ENCODE results near the gene AGRP. TPM values are rescaled to one million over a fixed set of nuclear protein-coding genes. Genes with fewer than 3 reads are reported as not detected.

The AGRP gene
- total and polyA plus RNA-seq, 2 of the 4 experiments (the other 2 are of a cell fraction), result not detected

- BruUV-seq (replicated peaks), result no TSS peak
- TF ChIP-seq CHD1 (IDR thresholded peaks at IDR 0.05; ENCODE audit: low read depth, low read length) (no peak), MAFK (IDR thresholded peaks at IDR 0.05; ENCODE audit: low read depth, low read length) (no peak), POLR2A (IDR thresholded peaks at IDR 0.05; ENCODE audit: low read depth, low read length) (no peak), NFE2L2 (IDR thresholded peaks at IDR 0.05; ENCODE audit: low read depth, low read length) (no peak), CEBPB (IDR thresholded peaks at IDR 0.05; ENCODE audit: low read depth, low read length) (no peak), BHLHE40 (IDR thresholded peaks at IDR 0.05; ENCODE audit: low read depth, low read length) (peak; percentile 24; the same call in 1 of the 2 replicates), RCOR1 (IDR thresholded peaks at IDR 0.05; ENCODE audit: insufficient replicate concordance, low read length) (no peak)
- TF ChIP-seq, protein P1, sequence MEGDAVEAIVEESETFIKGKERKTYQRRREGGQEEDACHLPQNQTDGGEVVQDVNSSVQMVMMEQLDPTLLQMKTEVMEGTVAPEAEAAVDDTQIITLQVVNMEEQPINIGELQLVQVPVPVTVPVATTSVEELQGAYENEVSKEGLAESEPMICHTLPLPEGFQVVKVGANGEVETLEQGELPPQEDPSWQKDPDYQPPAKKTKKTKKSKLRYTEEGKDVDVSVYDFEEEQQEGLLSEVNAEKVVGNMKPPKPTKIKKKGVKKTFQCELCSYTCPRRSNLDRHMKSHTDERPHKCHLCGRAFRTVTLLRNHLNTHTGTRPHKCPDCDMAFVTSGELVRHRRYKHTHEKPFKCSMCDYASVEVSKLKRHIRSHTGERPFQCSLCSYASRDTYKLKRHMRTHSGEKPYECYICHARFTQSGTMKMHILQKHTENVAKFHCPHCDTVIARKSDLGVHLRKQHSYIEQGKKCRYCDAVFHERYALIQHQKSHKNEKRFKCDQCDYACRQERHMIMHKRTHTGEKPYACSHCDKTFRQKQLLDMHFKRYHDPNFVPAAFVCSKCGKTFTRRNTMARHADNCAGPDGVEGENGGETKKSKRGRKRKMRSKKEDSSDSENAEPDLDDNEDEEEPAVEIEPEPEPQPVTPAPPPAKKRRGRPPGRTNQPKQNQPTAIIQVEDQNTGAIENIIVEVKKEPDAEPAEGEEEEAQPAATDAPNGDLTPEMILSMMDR (conservative IDR thresholded peaks at IDR 0.05; ENCODE audit: low read depth, low read length), result no peak
- Histone ChIP-seq H4K5ac (ENCODE audit: low read depth, low read length) (no peak overlapping the region), H4K91ac (ENCODE audit: insufficient read depth, low read depth, low read length) (no peak overlapping the region), H4K20me1 (ENCODE audit: insufficient read depth, low read length) (peaks cover 12% of the 10 kb centered on the region), H3K4me1 (ENCODE audit: control insufficient read depth, insufficient read depth, low read length) (peaks cover 13% of the 10 kb centered on the region), H2BK20ac (ENCODE audit: low read depth, low read length) (no peak overlapping the region), H3K56ac (ENCODE audit: extremely low read depth, insufficient read depth, low read length) (no peak overlapping the region), H2AFZ (replicated peaks; ENCODE audit: low read length, poor library complexity) (no peak overlapping the region), H2BK120ac (ENCODE audit: low read depth, low read length) (no peak overlapping the region; the same call in 1 of the 2 replicates), H3K4me2 (ENCODE audit: low read depth, low read length) (no peak overlapping the region), H2AK5ac (ENCODE audit: low read depth, low read length) (peak overlapping the region; percentile 51; the same call in 1 of the 2 replicates), H3K23ac (ENCODE audit: low read depth, low read length) (no peak overlapping the region), H2BK15ac (ENCODE audit: low read depth, low read length) (no peak overlapping the region), H3K4ac (ENCODE audit: low read depth, low read length) (peak overlapping the region; percentile 7; the same call in 1 of the 2 replicates), H2BK5ac (ENCODE audit: low read depth, low read length, poor library complexity, severe bottlenecking) (no peak overlapping the region), H3K4me3 (ENCODE audit: insufficient read depth, low read depth, low read length) (no peak overlapping the region), H3K18ac (ENCODE audit: low read depth, low read length) (no peak overlapping the region), H3K27ac (ENCODE audit: insufficient read depth, low read length) (no peak overlapping the region), H3K36me3 (ENCODE audit: control insufficient read depth, insufficient read depth, low read length) (no peaks in the 10 kb centered on the region), H4K8ac (ENCODE audit: low read depth in 2 of 2, low read length in 2 of 2) (no peak overlapping the region), H3K27me3 (ENCODE audit: control insufficient read depth, insufficient read depth, low read length) (no peaks in the 10 kb centered on the region), H3K9me1 (ENCODE audit: insufficient read depth, low read length) (peaks cover 8% of the 10 kb centered on the region), H3K9me3 (ENCODE audit: control insufficient read depth, insufficient read depth, low read length) (no peaks in the 10 kb centered on the region), H3K9ac (ENCODE audit: low read depth, low read length) (no peak overlapping the region), H2AK9ac (replicated peaks; ENCODE audit: low read depth, low read length, poor library complexity) (peak overlapping the region; percentile 58), H3K79me1 (ENCODE audit: low read depth in 1 of 2, low read length in 2 of 2) (peaks cover 17 to 19% of the 10 kb centered on the region in 2 experiments; a peak in 3 of 4 replicates), H3K14ac (replicated peaks; ENCODE audit: low read depth, low read length) (peak overlapping the region; percentile 19; the same call in 1 of the 2 replicates)
- WGBS, 2 experiments (ENCODE audit: extremely low coverage in 2 of 2, insufficient read length in 1 of 2), result no CpG with 5 or more reads among the region's 3 CpGs
- POLR2A ChIA-PET (ENCODE audit: unreplicated experiment), result no interaction called here
- in situ Hi-C loops (cut with MboI; ENCODE audit: low sequenced_read_pairs), result loop anchor here (10.0 to 25.0 kb wide), 2 partner anchors 139 to 411 kb away; partner anchors contain the start of genes ACD, C16orf86, CTRL and ENKD1
- CTCF ChIA-PET, result interaction anchor here (0.8 kb wide), 1 partner anchor 30 kb away, joined by 3 read pairs; no protein-coding TSS in a partner anchor
- DNase-seq, result peak; percentile 61
- dilution Hi-C loops (cut with HindIII; ENCODE audit: low sequenced_read_pairs, unreplicated experiment), result no loop called here
- ATAC-seq (ENCODE audit: low read depth), result no peak
- intact Hi-C loops (cut with micrococcal nuclease), result loop anchor here (10.0 kb wide), 1 partner anchor 279 kb away; the partner anchor contains the start of genes RANBP10 and TSNAXIP1
Measured at GRCh38 chr16:67526149-67526791, 42.9 kb upstream of the AGRP start.
